ENCODE data around the gene MACIR.

The MACIR gene

GRCh38 chr5:103244398-103244797 lies 14.2 kb upstream of the MACIR start:
- TF ChIP-seq, protein P1, sequence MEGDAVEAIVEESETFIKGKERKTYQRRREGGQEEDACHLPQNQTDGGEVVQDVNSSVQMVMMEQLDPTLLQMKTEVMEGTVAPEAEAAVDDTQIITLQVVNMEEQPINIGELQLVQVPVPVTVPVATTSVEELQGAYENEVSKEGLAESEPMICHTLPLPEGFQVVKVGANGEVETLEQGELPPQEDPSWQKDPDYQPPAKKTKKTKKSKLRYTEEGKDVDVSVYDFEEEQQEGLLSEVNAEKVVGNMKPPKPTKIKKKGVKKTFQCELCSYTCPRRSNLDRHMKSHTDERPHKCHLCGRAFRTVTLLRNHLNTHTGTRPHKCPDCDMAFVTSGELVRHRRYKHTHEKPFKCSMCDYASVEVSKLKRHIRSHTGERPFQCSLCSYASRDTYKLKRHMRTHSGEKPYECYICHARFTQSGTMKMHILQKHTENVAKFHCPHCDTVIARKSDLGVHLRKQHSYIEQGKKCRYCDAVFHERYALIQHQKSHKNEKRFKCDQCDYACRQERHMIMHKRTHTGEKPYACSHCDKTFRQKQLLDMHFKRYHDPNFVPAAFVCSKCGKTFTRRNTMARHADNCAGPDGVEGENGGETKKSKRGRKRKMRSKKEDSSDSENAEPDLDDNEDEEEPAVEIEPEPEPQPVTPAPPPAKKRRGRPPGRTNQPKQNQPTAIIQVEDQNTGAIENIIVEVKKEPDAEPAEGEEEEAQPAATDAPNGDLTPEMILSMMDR (IDR thresholded peaks at IDR 0.05; ENCODE audit: control insufficient read depth, extremely low read depth, insufficient read depth), result no peak
- no peak overlapping the region for H3K4me3 ChIP-seq (ENCODE audit: low read depth, low read length)
- no peak for DNase-seq (ENCODE audit: low read depth)

GRCh38 chr5:103245761-103246160 lies 12.8 kb upstream of the MACIR start:
- TF ChIP-seq, protein P1 (IDR thresholded peaks at IDR 0.05; ENCODE audit: control insufficient read depth, extremely low read depth, insufficient read depth), result no peak
- no peak overlapping the region for H3K4me3 ChIP-seq (ENCODE audit: low read depth, low read length)
- DNase-seq (ENCODE audit: low read depth), result no peak

- H3K4me3 ChIP-seq (ENCODE audit: low read depth, low read length), result no peak overlapping the region
- no peak for DNase-seq (ENCODE audit: low read depth)
- TF ChIP-seq, protein P1 (IDR thresholded peaks at IDR 0.05; ENCODE audit: control insufficient read depth, extremely low read depth, insufficient read depth), result no peak
These were observed 11.4 kb upstream of the MACIR start for GRCh38 chr5:103247118-103247517.

- DNase-seq (ENCODE audit: low read depth), result no peak
- H3K4me3 ChIP-seq (ENCODE audit: low read depth, low read length), result no peak overlapping the region
- TF ChIP-seq, protein P1 (IDR thresholded peaks at IDR 0.05; ENCODE audit: control insufficient read depth, extremely low read depth, insufficient read depth), result no peak
These were observed 9.5 kb upstream of the MACIR start for GRCh38 chr5:103249068-103249467.

DNA sequence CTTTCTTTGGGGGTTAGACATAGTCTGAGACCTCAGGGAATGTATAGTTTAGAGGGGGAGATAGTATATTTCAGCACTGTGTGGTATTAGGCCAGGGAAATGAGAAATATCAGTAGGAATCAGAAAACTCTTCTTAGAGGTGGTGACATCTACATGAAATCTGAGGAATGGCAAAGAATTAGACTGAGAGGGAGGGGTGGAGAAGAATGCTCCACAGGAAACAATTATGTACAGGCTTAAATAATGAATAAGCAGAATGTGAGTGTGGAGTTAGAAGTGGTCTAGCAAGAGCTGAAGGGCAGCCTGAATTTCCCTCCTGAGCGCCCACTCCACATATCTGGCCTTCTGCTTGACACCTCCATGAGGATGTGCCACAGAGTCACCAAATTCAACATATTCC lies 3.6 kb upstream of the MACIR start:
- DNase-seq (ENCODE audit: low read depth), result no peak
- TF ChIP-seq, protein P1 (IDR thresholded peaks at IDR 0.05; ENCODE audit: control insufficient read depth, extremely low read depth, insufficient read depth), result no peak
- no peak overlapping the region for H3K4me3 ChIP-seq (ENCODE audit: low read depth, low read length)

DNA sequence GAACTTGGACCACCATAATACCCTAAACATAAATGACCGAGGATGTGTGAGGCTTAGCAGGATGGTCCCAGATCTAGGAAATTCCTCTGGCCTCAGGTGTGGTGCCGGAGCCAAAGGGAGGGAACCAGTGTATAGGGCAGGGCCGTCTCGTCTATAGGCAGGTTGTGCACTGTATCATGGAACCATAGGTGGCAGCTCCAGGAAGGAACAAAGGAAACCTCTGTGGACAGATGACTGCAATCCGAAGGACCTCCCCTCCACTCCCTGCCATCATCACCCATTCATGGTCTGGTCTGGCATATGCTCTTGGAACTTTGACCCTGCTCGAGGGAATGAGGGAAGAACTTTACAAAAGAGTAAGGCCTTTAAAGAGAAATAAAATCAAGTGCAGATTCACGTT lies 2.9 kb upstream of the MACIR start:
- H3K4me3 ChIP-seq (ENCODE audit: low read depth, low read length), result no peak overlapping the region
- DNase-seq (ENCODE audit: low read depth), result no peak
- TF ChIP-seq, protein P1 (IDR thresholded peaks at IDR 0.05; ENCODE audit: control insufficient read depth, extremely low read depth, insufficient read depth), result no peak

- TF ChIP-seq, protein P1 (IDR thresholded peaks at IDR 0.05; ENCODE audit: control insufficient read depth, extremely low read depth, insufficient read depth), result peak; percentile 26; the same call in 1 of the 2 replicates
- no peak for DNase-seq (ENCODE audit: low read depth)
- no peak overlapping the region for H3K4me3 ChIP-seq (ENCODE audit: low read depth, low read length)
These were observed 2.4 kb upstream of the MACIR start for GRCh38 chr5:103256178-103256577.
